ENCODE results near the gene IQGAP1.
"Not testable (repeated sequence)": the region's sequence is repeated elsewhere in the genome, so short reads cannot be mapped to it uniquely, and the experiment has no call there.

Gene IQGAP1

DNA sequence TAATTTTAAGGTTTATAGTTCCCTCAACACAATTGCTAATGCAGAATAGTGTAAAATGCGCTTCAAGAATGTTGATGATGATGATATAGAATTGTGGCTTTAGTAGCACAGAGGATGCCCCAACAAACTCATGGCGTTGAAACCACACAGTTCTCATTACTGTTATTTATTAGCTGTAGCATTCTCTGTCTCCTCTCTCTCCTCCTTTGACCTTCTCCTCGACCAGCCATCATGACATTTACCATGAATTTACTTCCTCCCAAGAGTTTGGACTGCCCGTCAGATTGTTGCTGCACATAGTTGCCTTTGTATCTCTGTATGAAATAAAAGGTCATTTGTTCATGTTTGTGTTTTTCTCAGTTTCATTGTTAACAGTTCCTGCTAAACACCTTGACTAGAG lies 113.9 kb downstream of the IQGAP1 start:
- no peak for DNase-seq (ENCODE audit: low spot score)
- in situ Hi-C loops (cut with MboI; ENCODE audit: low pct_unique_long_range_greater_than_20kb, low sequenced_read_pairs, unreplicated experiment): loop anchor here (10.0 kb wide), 1 partner anchor 393 kb away; no protein-coding TSS in a partner anchor
- no peak for TF ChIP-seq CTCF (IDR thresholded peaks at IDR 0.05; ENCODE audit: extremely low read depth, insufficient read depth, missing control alignments)

- DNase-seq (ENCODE audit: low spot score); in situ Hi-C loops (cut with MboI; ENCODE audit: low pct_unique_long_range_greater_than_20kb, low sequenced_read_pairs, unreplicated experiment): not testable (repeated sequence)
Observed at GRCh38 chr15:90510781-90511180, 122.7 kb downstream of the IQGAP1 start.

DNA sequence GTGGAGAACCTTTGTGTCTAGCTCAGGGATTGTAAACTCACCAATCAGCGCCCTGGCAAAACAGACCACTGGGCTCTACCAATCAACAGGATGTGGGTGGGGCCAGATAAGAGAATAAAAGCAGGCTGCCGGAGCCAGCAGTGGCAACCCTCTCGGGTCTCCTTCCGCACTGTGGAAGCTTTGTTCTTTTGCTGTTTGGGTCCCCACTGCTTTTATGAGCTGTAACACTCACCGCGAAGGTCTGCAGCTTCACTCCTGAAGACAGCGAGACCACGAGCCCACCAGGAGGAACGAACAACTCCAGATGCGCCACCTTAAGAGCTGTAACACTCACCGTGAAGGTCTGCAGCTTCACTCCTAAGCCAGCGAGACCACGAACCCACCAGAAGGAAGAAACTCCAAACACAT lies 123.2 kb downstream of the IQGAP1 start:
- in situ Hi-C loops (cut with MboI; ENCODE audit: low pct_unique_long_range_greater_than_20kb, low sequenced_read_pairs, unreplicated experiment); DNase-seq (ENCODE audit: low spot score): not testable (repeated sequence)

DNA sequence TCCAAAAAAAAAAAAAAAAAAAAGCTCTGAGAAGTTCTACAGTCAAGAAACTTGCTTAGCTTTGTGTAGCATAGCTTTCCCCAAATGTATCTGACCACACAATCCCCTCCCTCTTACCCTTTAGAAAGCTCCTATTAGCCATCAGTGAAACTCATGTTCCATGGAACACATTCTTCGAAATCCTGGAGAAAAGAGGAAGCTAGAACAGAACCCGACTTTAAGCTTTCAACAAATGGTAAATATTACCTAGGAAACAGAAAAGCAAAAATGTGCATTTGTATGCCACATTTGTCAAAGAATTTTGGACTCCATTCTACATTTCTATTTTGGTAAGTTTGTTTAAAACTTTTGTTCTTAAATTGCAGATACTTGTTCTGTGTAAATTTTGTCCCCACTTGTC lies 124.2 kb downstream of the IQGAP1 start:
- no peak for TF ChIP-seq CTCF (IDR thresholded peaks at IDR 0.05; ENCODE audit: extremely low read depth, insufficient read depth, missing control alignments)
- in situ Hi-C loops (cut with MboI; ENCODE audit: low pct_unique_long_range_greater_than_20kb, low sequenced_read_pairs, unreplicated experiment): no loop called here
- no peak for DNase-seq (ENCODE audit: low spot score)

GRCh38 chr15:90512981-90513380 lies 124.9 kb downstream of the IQGAP1 start:
- in situ Hi-C loops (cut with MboI; ENCODE audit: low pct_unique_long_range_greater_than_20kb, low sequenced_read_pairs, unreplicated experiment): no loop called here
- DNase-seq (ENCODE audit: low spot score): no peak
- no peak for TF ChIP-seq CTCF (IDR thresholded peaks at IDR 0.05; ENCODE audit: extremely low read depth, insufficient read depth, missing control alignments)

GRCh38 chr15:90513448-90513847 lies 125.4 kb downstream of the IQGAP1 start:
- TF ChIP-seq CTCF (IDR thresholded peaks at IDR 0.05; ENCODE audit: extremely low read depth, insufficient read depth, missing control alignments): no peak
- in situ Hi-C loops (cut with MboI; ENCODE audit: low pct_unique_long_range_greater_than_20kb, low sequenced_read_pairs, unreplicated experiment): no loop called here
- no peak for DNase-seq (ENCODE audit: low spot score)

DNA sequence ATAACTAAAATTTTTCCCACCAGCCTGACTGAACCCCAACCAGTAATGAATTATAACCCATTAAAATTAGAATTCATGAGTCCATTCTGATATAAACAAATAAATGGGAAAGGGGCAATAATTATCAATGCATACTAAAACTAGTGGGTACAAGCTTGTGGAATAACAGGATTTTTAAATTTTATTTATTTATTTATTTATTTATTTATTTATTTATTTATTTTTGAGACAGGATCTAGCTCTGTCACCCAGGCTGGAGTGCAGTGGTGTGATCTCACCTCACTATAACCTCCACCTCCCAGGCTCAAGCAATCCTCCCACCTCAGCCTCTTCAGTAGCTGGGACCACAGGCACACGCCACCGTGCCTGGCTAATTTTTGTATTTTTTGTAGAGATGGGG lies 125.9 kb downstream of the IQGAP1 start:
- in situ Hi-C loops (cut with MboI; ENCODE audit: low pct_unique_long_range_greater_than_20kb, low sequenced_read_pairs, unreplicated experiment); DNase-seq (ENCODE audit: low spot score): not testable (repeated sequence)

GRCh38 chr15:90519688-90520087 lies 131.6 kb downstream of the IQGAP1 start:
- no peak for DNase-seq (ENCODE audit: low spot score)
- no peak for TF ChIP-seq CTCF (IDR thresholded peaks at IDR 0.05; ENCODE audit: extremely low read depth, insufficient read depth, missing control alignments)
- in situ Hi-C loops (cut with MboI; ENCODE audit: low pct_unique_long_range_greater_than_20kb, low sequenced_read_pairs, unreplicated experiment): no loop called here
